ENCODE results near the gene RPL36.
"Not testable (repeated sequence)": the region's sequence is repeated elsewhere in the genome, so short reads cannot be mapped to it uniquely, and the experiment has no call there.

DNA sequence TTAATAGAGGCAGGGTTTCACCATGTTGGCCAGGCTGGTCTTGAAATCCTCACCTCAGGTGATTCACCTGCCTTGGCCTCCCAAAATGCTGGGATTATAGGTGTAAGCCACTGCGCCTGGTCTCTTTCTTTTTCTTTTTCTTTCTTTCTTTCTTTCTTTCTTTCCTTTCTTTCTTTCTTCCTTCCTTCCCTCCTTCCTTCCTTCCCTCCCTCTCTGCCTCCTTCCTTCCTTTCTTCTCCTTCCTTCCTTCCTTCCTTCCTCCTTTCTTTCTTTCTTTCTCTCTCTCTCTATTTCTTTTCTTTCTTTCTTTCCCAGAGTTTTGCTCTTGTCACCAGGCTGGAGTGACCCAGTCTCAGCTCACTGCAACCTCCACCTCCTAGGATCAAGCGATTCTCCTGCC lies 43.1 kb downstream of the RPL36 start:
- not testable (repeated sequence) for TF ChIP-seq JUND (IDR thresholded peaks at IDR 0.05; ENCODE audit: low read length); POLR2A (IDR thresholded peaks at IDR 0.05; ENCODE audit: control extremely low read depth in 1 of 2, low read depth in 2 of 2, low read length in 2 of 2); GABPA (IDR thresholded peaks at IDR 0.05; ENCODE audit: borderline replicate concordance, insufficient read depth, low read length); SUZ12 (IDR thresholded peaks at IDR 0.05; ENCODE audit: low read length); BCL11A (IDR thresholded peaks at IDR 0.05; ENCODE audit: low read depth in 2 of 2, low read length in 2 of 2)
